ENCODE data around the gene FLT4. TPM values are rescaled to one million over a fixed set of nuclear protein-coding genes. Genes with fewer than 3 reads are reported as not detected.
A peak's percentile ranks its signal among the peaks of the same experiment; 100 is the strongest.

The FLT4 gene
- total and polyA plus RNA-seq, 2 of the 13 experiments (the other 11 are each of a cell fraction or from before 2014, with no cell fraction given): not detected

- peak; percentile 53 for TF ChIP-seq ZNF687 (CRISPR knock-in tag; IDR thresholded peaks at IDR 0.05)
- TF ChIP-seq ZNF281 (CRISPR knock-in tag; IDR thresholded peaks at IDR 0.05; ENCODE audit: borderline replicate concordance): no peak
- TF ChIP-seq ZNF549 (CRISPR knock-in tag; IDR thresholded peaks at IDR 0.05): no peak
- no peak for TF ChIP-seq DRAP1 (CRISPR knock-in tag; IDR thresholded peaks at IDR 0.05)
- no peak for TF ChIP-seq ZNF335 (CRISPR knock-in tag; IDR thresholded peaks at IDR 0.05)
- peak; percentile 89 for TF ChIP-seq RAD21 (CRISPR knock-in tag; IDR thresholded peaks at IDR 0.05)
- no peak for TF ChIP-seq ZNF431 (CRISPR knock-in tag; IDR thresholded peaks at IDR 0.05; ENCODE audit: borderline replicate concordance, low read depth)
- no peak for TF ChIP-seq ZNF558 (CRISPR knock-in tag; IDR thresholded peaks at IDR 0.05; ENCODE audit: borderline replicate concordance)
- peak; percentile 35; the same call in 1 of the 2 replicates for TF ChIP-seq GABPB1 (CRISPR knock-in tag; IDR thresholded peaks at IDR 0.05)
- TF ChIP-seq GATAD1 (CRISPR knock-in tag; IDR thresholded peaks at IDR 0.05): 0 out of 2 replicates have a peak, but pooled peaks have one; percentile 33
- TF ChIP-seq CREB1 (IDR thresholded peaks at IDR 0.05): peak; percentile 87
- TF ChIP-seq CREB1 (CRISPR knock-in tag; IDR thresholded peaks at IDR 0.05): peak; percentile 33; the same call in 1 of the 2 replicates
- TF ChIP-seq RBM39 (IDR thresholded peaks at IDR 0.05; ENCODE audit: low read depth, low read length, poor library complexity, severe bottlenecking): no peak
- TF ChIP-seq PCBP1 (IDR thresholded peaks at IDR 0.05; ENCODE audit: borderline replicate concordance, low read depth, low read length): peak; percentile 59; the same call in 1 of the 2 replicates
- TF ChIP-seq TEAD3 (CRISPR knock-in tag; optimal IDR thresholded peaks at IDR 0.05; ENCODE audit: borderline replicate concordance): peak; percentile 81
- TF ChIP-seq SMC3 (IDR thresholded peaks at IDR 0.05; ENCODE audit: low read length): peak; percentile 9; the same call in 1 of the 2 replicates
- peak in 1 of 2 experiments; percentile 74; a peak in 2 of 4 replicates for TF ChIP-seq HMGXB4 (CRISPR knock-in tag; IDR thresholded peaks at IDR 0.05; ENCODE audit: borderline replicate concordance in 1 of 2, low read depth in 1 of 2)
- TF ChIP-seq DDIT3 (CRISPR knock-in tag; IDR thresholded peaks at IDR 0.05): no peak
Measured at GRCh38 chr5:180611140-180611850, 38.1 kb downstream of the FLT4 start (continued).
